Astrocyte of the spinal cord (primary cell): ENCODE data around the gene TIGIT.

ENCODE experiments used
- DNase-seq: peaks from one replicate; pipeline ENCODE4 v3.0.0; 2011; ENCODE audit warnings: low read depth, low spot score
- H3K4me3 ChIP-seq: 2 replicates; pipeline ENCODE4 v1.5.1; 2011; ENCODE audit warnings: low read depth, mild to moderate bottlenecking, low read length, moderate library complexity
- CTCF ChIP-seq: IDR thresholded peaks from 2 replicates; pipeline ENCODE4 v1.5.1; 2012; ENCODE audit warnings: low read depth, mild to moderate bottlenecking, low read length, inconsistent platforms
- in situ Hi-C: cut with HindIII; loops from 2 replicates; pipeline ENCODE4 v1.10.0; 2017; ENCODE audit warnings: low sequenced_read_pairs

The TIGIT gene

DNA sequence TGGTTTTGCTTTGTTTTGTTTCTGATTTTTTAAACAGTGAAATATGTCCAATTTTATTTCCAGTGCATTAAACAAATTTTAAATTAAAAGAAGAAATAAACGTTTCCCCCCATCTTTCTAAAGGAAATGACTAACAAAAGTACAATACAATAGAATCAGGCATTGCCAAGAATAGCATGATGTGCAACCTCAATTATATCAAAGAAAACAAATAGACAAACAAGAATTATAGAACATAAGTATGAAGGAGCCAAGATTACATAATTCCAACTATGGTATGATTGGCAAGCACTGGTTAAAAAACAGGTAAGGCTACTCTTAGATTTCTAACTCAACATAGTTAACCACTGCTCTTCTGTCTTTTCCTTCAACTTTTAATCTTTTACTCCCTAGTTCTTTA lies 26.4 kb downstream of the TIGIT start:
- no peak for TF ChIP-seq CTCF
- in situ Hi-C loops: no loop called here
- H3K4me3 ChIP-seq: no peak overlapping the region
- DNase-seq: no peak

GRCh38 chr3:114323546-114324254 lies 29.9 kb downstream of the TIGIT start:
- no peak overlapping the region for H3K4me3 ChIP-seq
- in situ Hi-C loops: no loop called here
- DNase-seq: no peak

GRCh38 chr3:114327665-114328064 lies 33.8 kb downstream of the TIGIT start:
- in situ Hi-C loops: no loop called here

More at GRCh38 chr3:114323546-114324254, 29.9 kb downstream of the TIGIT start:
- TF ChIP-seq CTCF: no peak

GRCh38 chr3:114328345-114328744 lies 34.5 kb downstream of the TIGIT start:
- DNase-seq: no peak
- no peak overlapping the region for H3K4me3 ChIP-seq
- in situ Hi-C loops: no loop called here
- TF ChIP-seq CTCF: no peak

More at GRCh38 chr3:114327665-114328064, 33.8 kb downstream of the TIGIT start:
- H3K4me3 ChIP-seq: no peak overlapping the region
- no peak for DNase-seq
- TF ChIP-seq CTCF: no peak

- no peak overlapping the region for H3K4me3 ChIP-seq
- DNase-seq: no peak
- no peak for TF ChIP-seq CTCF
- in situ Hi-C loops: no loop called here
Measured at GRCh38 chr3:114329823-114330222, 36.0 kb downstream of the TIGIT start.

GRCh38 chr3:114331007-114331406 lies 37.2 kb downstream of the TIGIT start:
- no peak for DNase-seq
- TF ChIP-seq CTCF: no peak
- in situ Hi-C loops: no loop called here
- H3K4me3 ChIP-seq: no peak overlapping the region
